Loucy (cell line): ENCODE results near the gene ANOS1.

ENCODE experiments used
- CTCF ChIP-seq: fragments of 200-600 bp; sonication (generic); conservative IDR thresholded peaks from 2 replicates; pipeline ENCODE4 v1.5.1; 2014; ENCODE audit warnings: mild to moderate bottlenecking, antibody characterized with exemption, low read length
- EZH2phosphoT487 ChIP-seq: fragments of 200-600 bp; IDR thresholded peaks from 2 replicates; pipeline ENCODE4 v1.6.1; 2018; ENCODE audit warnings: antibody characterized with exemption, mild to moderate bottlenecking, moderate library complexity, borderline replicate concordance

GRCh38 chrX:8504451-8504850, 227.5 kb downstream of the ANOS1 start:
- TF ChIP-seq CTCF (no peak), EZH2phosphoT487 (no peak)
